B cell (primary cell): ENCODE data around the gene PLA2G6. TPM values are rescaled to one million over a fixed set of nuclear protein-coding genes. Genes with fewer than 3 reads are reported as not detected.

ENCODE experiments used
- ATAC-seq: fragments of 200-7000 bp; cut with Tn5 transposase; one replicate; pipeline ENCODE4 v1.10.0; 2021; ENCODE audit warnings: low read depth, mild to moderate bottlenecking, moderate number of reproducible peaks, moderate library complexity
- CTCF ChIA-PET: fragments of 350-600 bp; sonication (Branson Sonifier 250); formaldehyde crosslinking; loops from one replicate; lab custom pipeline; 2021; ENCODE audit warnings: antibody characterized with exemption, inconsistent platforms; lab: Charles Lee
- POLR2A ChIA-PET: fragments of 350-600 bp; sonication (Branson Sonifier 250); formaldehyde crosslinking; loops from one replicate; lab custom pipeline; 2021; ENCODE audit warnings: antibody characterized with exemption; lab: Charles Lee
- DNase-seq: peaks from one replicate; pipeline ENCODE4 v3.0.0; 2013
- H2AFZ ChIP-seq: 2 replicates; pipeline ENCODE4 v1.6.1; 2012; ENCODE audit warnings: mild to moderate bottlenecking, low read depth, low read length; ENCODE audit not compliant: insufficient read depth, poor library complexity, severe bottlenecking
- H3K27ac ChIP-seq, 2 donors: 1 replicate in 1 of 2; 2 replicates in 1 of 2; pipeline ENCODE4 v1.5.1; 2012 to 2013; ENCODE audit warnings: low read length in 2 of 2, mild to moderate bottlenecking in 2 of 2, moderate library complexity in 1 of 2
- H3K27me3 ChIP-seq, 4 experiments: fragments of 200-600 bp in 1 of 4; sonication (generic) in 1 of 4; replicated peaks in 1 of 4; 1 replicate in 2 of 4; 2 replicates in 2 of 4; pipeline versions ENCODE4 v1.6.1 to v1.7.0; 2013 to 2016; ENCODE audit warnings: low read length in 3 of 4, mild to moderate bottlenecking in 2 of 4, mixed read lengths in 1 of 4, moderate library complexity in 1 of 4; ENCODE audit not compliant: insufficient read depth in 4 of 4, control insufficient read depth in 3 of 4; ENCODE audit errors: control extremely low read depth in 1 of 4
- H3K36me3 ChIP-seq, 2 experiments: replicated peaks in 1 of 2; 1 replicate in 1 of 2; 2 replicates in 1 of 2; pipeline versions ENCODE4 v1.6.1 to v1.7.1; 2013; ENCODE audit warnings: low read length in 1 of 2; ENCODE audit not compliant: insufficient read depth in 2 of 2, control insufficient read depth in 1 of 2; ENCODE audit errors: control extremely low read depth in 1 of 2, extremely low read depth in 1 of 2
- H3K4me1 ChIP-seq, 2 donors: fragments of 200-600 bp in 1 of 2; sonication (generic) in 1 of 2; 1 replicate in 1 of 2; 2 replicates in 1 of 2; pipeline versions ENCODE4 v1.5.1 to v1.6.1; 2013 to 2017; ENCODE audit warnings: low read length in 2 of 2; ENCODE audit not compliant: control insufficient read depth in 2 of 2, insufficient read depth in 2 of 2
- H3K4me2 ChIP-seq: replicated peaks from 2 replicates; pipeline ENCODE3; 2012; ENCODE audit warnings: mild to moderate bottlenecking, low read depth, low read length; ENCODE audit not compliant: poor library complexity, severe bottlenecking
- H3K4me3 ChIP-seq, 5 experiments: fragments of 200-600 bp in 1 of 5; sonication (generic) in 1 of 5; 1 replicate in 3 of 5; 2 replicates in 2 of 5; pipeline versions ENCODE4 v1.5.1 to v1.7.0; 2011 to 2016; ENCODE audit warnings: low read length in 4 of 5, mild to moderate bottlenecking in 4 of 5, low read depth in 2 of 5, control low read depth in 1 of 5, moderate library complexity in 1 of 5; ENCODE audit not compliant: insufficient read depth in 1 of 5; ENCODE audit errors: control extremely low read depth in 1 of 5, extremely low read depth in 1 of 5
- H3K79me2 ChIP-seq: fragments of 200-600 bp; sonication (generic); one replicate; pipeline ENCODE4 v1.6.0; 2016; ENCODE audit warnings: low read length; ENCODE audit not compliant: control insufficient read depth, insufficient read depth
- H3K9ac ChIP-seq: fragments of 200-600 bp; sonication (generic); 2 replicates; pipeline ENCODE4 v1.6.1; 2017; ENCODE audit warnings: mild to moderate bottlenecking, low read length, moderate library complexity
- H3K9me3 ChIP-seq, 3 donors: one replicate each; pipeline versions ENCODE4 v1.6.1 to v1.7.1; 2013; ENCODE audit warnings: low read length in 2 of 3; ENCODE audit not compliant: control insufficient read depth in 2 of 3, insufficient read depth in 1 of 3; ENCODE audit errors: control extremely low read depth in 1 of 3
- H4K20me1 ChIP-seq: 2 replicates; pipeline ENCODE4 v1.6.0; 2012; ENCODE audit warnings: mild to moderate bottlenecking, low read length; ENCODE audit not compliant: insufficient read depth, control insufficient read depth, poor library complexity, severe bottlenecking
- H3K27ac Mint-ChIP-seq: one replicate; pipeline ENCODE4 v1.8.0; 2021; ENCODE audit warnings: mixed read lengths
- H3K27me3 Mint-ChIP-seq: one replicate; pipeline ENCODE4 v1.8.0; 2021; ENCODE audit warnings: mixed read lengths
- H3K4me1 Mint-ChIP-seq: one replicate; pipeline ENCODE4 v1.8.0; 2021; ENCODE audit warnings: mixed read lengths
- H3K4me3 Mint-ChIP-seq: one replicate; pipeline ENCODE4 v1.8.0; 2021; ENCODE audit warnings: mixed read lengths
- H3K9me3 Mint-ChIP-seq: one replicate; pipeline ENCODE4 v1.8.0; 2022; ENCODE audit warnings: mixed read lengths; ENCODE audit not compliant: insufficient read depth
- EZH2 ChIP-seq: IDR thresholded peaks from 2 replicates; pipeline ENCODE4 v1.6.1; 2012; ENCODE audit warnings: borderline replicate concordance, low read depth, mild to moderate bottlenecking, moderate library complexity, low read length; ENCODE audit not compliant: insufficient read depth, poor library complexity, severe bottlenecking
- WGBS: methylation state at CpG from one replicate; pipeline ENCODE4 v1.1.5; 2013; ENCODE audit warnings: missing lambda C conversion rate; ENCODE audit not compliant: insufficient coverage; 5-methylcytosine and 5-hydroxymethylcytosine counted together
- intact Hi-C: fragments of 100-400 bp; cut with micrococcal nuclease; formaldehyde crosslinking; loops from one replicate; pipeline ENCODE4 v1.10.0; 2022
- polyA plus RNA-seq: library from polyadenylated mRNA; depleted of rRNA; stranded (reverse); fragments of >200 nt; gene quantifications from 2 replicates; pipeline ENCODE4 v1.2.3, GENCODE V29; 2012
- total RNA-seq, 2 donors: library from RNA; stranded (reverse); fragments of 120-200 nt in 1 of 2; gene quantifications; 1 replicate in 1 of 2; 2 replicates in 1 of 2; pipeline versions ENCODE4 v1.2.3 to v1.2.4, GENCODE V29; 2013 to 2022
- TF ChIP-seq, protein P1 (sequence below): fragments of 200-600 bp; IDR thresholded peaks from one replicate; pipeline ENCODE4 v1.8.0; 2022; ENCODE audit warnings: antibody characterized with exemption, mild to moderate bottlenecking

PLA2G6 gene
- total and polyA plus RNA-seq, 2 donors (not counting 1 experiment from before 2014, with no cell fraction given) = 125 to 148 TPM

- WGBS = 85% methylated on average over 11 of the region's 21 CpGs
- Mint-ChIP-seq H3K4me1 (no peaks in the 10 kb centered on the region), H3K4me3 (no peak overlapping the region), H3K27ac (no peak overlapping the region), H3K9me3 (no peaks in the 10 kb centered on the region), H3K27me3 (no peaks in the 10 kb centered on the region)
- Histone ChIP-seq H3K36me3 (peaks cover 0 to 79% of the 10 kb centered on the region in 2 experiments), H2AFZ (no peak overlapping the region), H3K4me1 (no peaks in the 10 kb centered on the region), H3K9ac (no peak overlapping the region), H3K79me2 (no peaks in the 10 kb centered on the region), H4K20me1 (no peaks in the 10 kb centered on the region), H3K27me3 (no peaks in the 10 kb centered on the region), H3K9me3 (no peaks in the 10 kb centered on the region), H3K4me3 (no peak overlapping the region), H3K4me2 (no peak overlapping the region), H3K27ac (no peak overlapping the region)
- ATAC-seq (no peak), DNase-seq (no peak)
- intact Hi-C loops = no loop called here
- POLR2A ChIA-PET = no interaction called here
- CTCF ChIA-PET = interaction anchor here (2.0 kb wide), 1 partner anchor 17 kb away, joined by 7 read pairs; no protein-coding TSS in a partner anchor
- TF ChIP-seq EZH2 = no peak
- TF ChIP-seq, protein P1, sequence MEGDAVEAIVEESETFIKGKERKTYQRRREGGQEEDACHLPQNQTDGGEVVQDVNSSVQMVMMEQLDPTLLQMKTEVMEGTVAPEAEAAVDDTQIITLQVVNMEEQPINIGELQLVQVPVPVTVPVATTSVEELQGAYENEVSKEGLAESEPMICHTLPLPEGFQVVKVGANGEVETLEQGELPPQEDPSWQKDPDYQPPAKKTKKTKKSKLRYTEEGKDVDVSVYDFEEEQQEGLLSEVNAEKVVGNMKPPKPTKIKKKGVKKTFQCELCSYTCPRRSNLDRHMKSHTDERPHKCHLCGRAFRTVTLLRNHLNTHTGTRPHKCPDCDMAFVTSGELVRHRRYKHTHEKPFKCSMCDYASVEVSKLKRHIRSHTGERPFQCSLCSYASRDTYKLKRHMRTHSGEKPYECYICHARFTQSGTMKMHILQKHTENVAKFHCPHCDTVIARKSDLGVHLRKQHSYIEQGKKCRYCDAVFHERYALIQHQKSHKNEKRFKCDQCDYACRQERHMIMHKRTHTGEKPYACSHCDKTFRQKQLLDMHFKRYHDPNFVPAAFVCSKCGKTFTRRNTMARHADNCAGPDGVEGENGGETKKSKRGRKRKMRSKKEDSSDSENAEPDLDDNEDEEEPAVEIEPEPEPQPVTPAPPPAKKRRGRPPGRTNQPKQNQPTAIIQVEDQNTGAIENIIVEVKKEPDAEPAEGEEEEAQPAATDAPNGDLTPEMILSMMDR = no peak
Observed at GRCh38 chr22:38069372-38070249, 112.0 kb downstream of the PLA2G6 start.
